Measurements from ENCODE around the gene RSRC1. TPM values are rescaled to one million over a fixed set of nuclear protein-coding genes. Genes with fewer than 3 reads are reported as not detected.

Gene RSRC1
- total RNA-seq, 4 donors from 2014 or later: 23.5 to 31.8 (median 26.6) TPM

GRCh38 chr3:158160958-158161357 lies 51.1 kb downstream of the RSRC1 start:
- intact Hi-C loops (cut with DNase I; ENCODE audit: low total_unique reads): no loop called here
- TF ChIP-seq POLR2A (IDR thresholded peaks at IDR 0.05) (no peak), CTCF (IDR thresholded peaks at IDR 0.05) (no peak)
- DNase-seq (ENCODE audit: low spot score in 2 of 2): no peak
- H3K4me3 ChIP-seq (ENCODE audit: low read depth, poor library complexity, severe bottlenecking): no peak overlapping the region

GRCh38 chr3:158165141-158165655 lies 55.3 kb downstream of the RSRC1 start:
- TF ChIP-seq CTCF (IDR thresholded peaks at IDR 0.05) (no peak), POLR2A (IDR thresholded peaks at IDR 0.05) (no peak)
- intact Hi-C loops (cut with DNase I; ENCODE audit: low total_unique reads): no loop called here
- DNase-seq (ENCODE audit: low spot score in 2 of 2): no peak
- no peak overlapping the region for H3K4me3 ChIP-seq (ENCODE audit: low read depth, poor library complexity, severe bottlenecking)
- 91 to 94% methylated on average over 5 of the region's 5 CpGs for WGBS, 2 donors

- TF ChIP-seq POLR2A (IDR thresholded peaks at IDR 0.05): no peak
- TF ChIP-seq CTCF (IDR thresholded peaks at IDR 0.05): no peak
- no peak overlapping the region for H3K4me3 ChIP-seq (ENCODE audit: low read depth, poor library complexity, severe bottlenecking)
- intact Hi-C loops (cut with DNase I; ENCODE audit: low total_unique reads): no loop called here
- DNase-seq (ENCODE audit: low spot score in 2 of 2): no peak
Measured at GRCh38 chr3:158165730-158166129, 55.8 kb downstream of the RSRC1 start.

- TF ChIP-seq CTCF (IDR thresholded peaks at IDR 0.05) (no peak), POLR2A (IDR thresholded peaks at IDR 0.05) (no peak)
Measured at GRCh38 chr3:158166223-158166622, 56.3 kb downstream of the RSRC1 start.

GRCh38 chr3:158167737-158168557 lies 58.1 kb downstream of the RSRC1 start:
- 60 to 63% methylated on average over 6 of the region's 6 CpGs for WGBS, 2 donors
- H3K4me3 ChIP-seq (ENCODE audit: low read depth, poor library complexity, severe bottlenecking): no peak overlapping the region
- intact Hi-C loops (cut with DNase I; ENCODE audit: low total_unique reads): no loop called here
- DNase-seq (ENCODE audit: low spot score in 2 of 2): no peak
- TF ChIP-seq POLR2A (IDR thresholded peaks at IDR 0.05) (no peak), CTCF (IDR thresholded peaks at IDR 0.05) (no peak)

More at GRCh38 chr3:158166223-158166622, 56.3 kb downstream of the RSRC1 start:
- WGBS, 2 donors: 85 to 88% methylated on average over 2 of the region's 2 CpGs
- intact Hi-C loops (cut with DNase I; ENCODE audit: low total_unique reads): no loop called here
- no peak for DNase-seq (ENCODE audit: low spot score in 2 of 2)
- H3K4me3 ChIP-seq (ENCODE audit: low read depth, poor library complexity, severe bottlenecking): no peak overlapping the region
